Colonic mucosa (tissue), 4 donors: ENCODE results near the gene ITPRID1. TPM values are rescaled to one million over a fixed set of nuclear protein-coding genes. Genes with fewer than 3 reads are reported as not detected.

ENCODE experiments used
- DNase-seq: peaks from one replicate; pipeline ENCODE4 v3.0.0-alpha.2; 2020
- H3K27ac ChIP-seq: fragments of 200-600 bp; one replicate; pipeline ENCODE4 v1.8.0; 2021
- H3K27me3 ChIP-seq: fragments of 200-600 bp; one replicate; pipeline ENCODE4 v1.8.0; 2021
- H3K36me3 ChIP-seq: fragments of 200-600 bp; one replicate; pipeline ENCODE4 v1.8.0; 2021
- H3K4me1 ChIP-seq: fragments of 200-600 bp; one replicate; pipeline ENCODE4 v1.8.0; 2021; ENCODE audit warnings: mild to moderate bottlenecking
- H3K4me3 ChIP-seq: fragments of 200-600 bp; one replicate; pipeline ENCODE4 v1.8.0; 2021
- H3K9ac ChIP-seq, 2 donors: one replicate each; pipeline ENCODE4 v1.7.0; 2013; ENCODE audit warnings: control low read depth in 2 of 2, low read depth in 2 of 2, low read length in 2 of 2
- H3K9me3 ChIP-seq: fragments of 200-600 bp; one replicate; pipeline ENCODE4 v1.8.0; 2021
- CTCF ChIP-seq: fragments of 200-600 bp; IDR thresholded peaks from one replicate; pipeline ENCODE4 v1.8.0; 2022; ENCODE audit warnings: antibody characterized with exemption, mild to moderate bottlenecking
- intact Hi-C: fragments of 100-400 bp; cut with DNase I; formaldehyde crosslinking; loops from one replicate; pipeline ENCODE4 v1.14.1; 2022
- total RNA-seq, 2 donors: library from RNA; stranded (reverse); fragmentation: NEBNext Ultra II Directional in 1 of 2; extraction: Animal tissue kit (Norgen Biotek cat#: 25700) in 1 of 2; gene quantifications; one replicate each; pipeline ENCODE4 v1.2.1, GENCODE V29; 2021
- donor health status: healthy.
- donor health status: DM: no; HTN: no; CAD: no.
- donor health status: DM: no; HTN: no; CAD: no.

The ITPRID1 gene
- total RNA-seq, 2 donors from 2014 or later, result 0.48 to 0.91 TPM

DNA sequence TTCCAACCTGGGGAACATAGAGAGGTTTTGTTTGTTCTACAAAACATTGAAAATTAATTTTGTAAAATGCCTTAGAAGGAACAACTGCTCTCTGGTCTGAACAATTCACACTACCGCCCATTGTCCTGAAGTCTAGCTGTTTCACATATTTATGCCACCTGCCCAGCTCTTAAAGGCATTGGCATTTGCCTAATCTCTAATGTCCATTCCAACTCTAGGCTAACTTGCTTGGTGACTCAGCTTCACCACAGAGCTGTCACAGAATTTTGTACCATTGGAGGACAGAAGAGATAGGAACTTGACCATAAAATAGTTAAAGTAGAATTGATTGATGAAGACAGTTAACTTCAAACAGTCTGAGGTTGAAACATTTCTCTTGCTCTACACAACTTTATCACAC is 119.6 kb downstream of the ITPRID1 start:
- TF ChIP-seq CTCF, result no peak
- H3K9me3 ChIP-seq, result no peaks in the 10 kb centered on the region
- H3K4me1 ChIP-seq, result no peaks in the 10 kb centered on the region
- intact Hi-C loops, result loop anchor here (5.0 kb wide), 3 partner anchors 191 to 441 kb away; no protein-coding TSS in a partner anchor
- no peak overlapping the region for H3K9ac ChIP-seq
- no peak for DNase-seq
- H3K27ac ChIP-seq, result no peak overlapping the region
- no peaks in the 10 kb centered on the region for H3K27me3 ChIP-seq
- no peak overlapping the region for H3K4me3 ChIP-seq
- no peaks in the 10 kb centered on the region for H3K36me3 ChIP-seq

DNA sequence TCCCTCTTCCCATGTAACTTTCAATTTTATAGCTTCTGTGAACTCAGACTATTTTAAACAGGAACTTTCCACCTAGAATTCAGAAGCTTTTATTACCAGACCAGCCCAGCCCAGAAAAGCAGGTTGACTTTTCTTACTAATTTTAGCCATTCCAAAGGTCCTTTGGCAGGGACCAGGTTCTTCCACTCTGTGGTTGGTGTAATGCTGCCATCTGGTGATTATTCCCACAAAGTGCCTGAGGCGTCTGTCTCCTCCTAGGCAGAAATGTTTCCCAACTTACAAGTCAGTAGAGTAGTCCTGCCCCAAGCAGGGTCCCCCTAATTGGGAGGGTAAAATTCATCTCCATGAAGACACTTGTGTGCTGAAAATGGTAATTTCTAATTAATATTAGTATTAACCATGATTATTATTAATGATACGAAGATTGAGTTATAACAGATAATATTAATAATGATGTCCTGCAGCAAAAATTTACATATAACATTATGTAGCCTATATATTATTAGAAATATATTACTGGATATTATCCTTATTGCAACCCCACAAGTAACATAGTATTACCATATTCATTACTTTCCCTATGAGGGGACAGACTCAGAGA is 120.1 kb downstream of the ITPRID1 start:
- H3K36me3 ChIP-seq, result no peaks in the 10 kb centered on the region
- H3K27ac ChIP-seq, result no peak overlapping the region
- H3K9me3 ChIP-seq, result no peaks in the 10 kb centered on the region
- DNase-seq, result peak; percentile 70
- no peaks in the 10 kb centered on the region for H3K4me1 ChIP-seq
- no peak overlapping the region for H3K9ac ChIP-seq
- peak; percentile 61 for TF ChIP-seq CTCF
- no peaks in the 10 kb centered on the region for H3K27me3 ChIP-seq
- H3K4me3 ChIP-seq, result no peak overlapping the region
- intact Hi-C loops, result loop anchor here (2.0 to 5.0 kb wide), 4 partner anchors 192 to 499 kb away; no protein-coding TSS in a partner anchor

DNA sequence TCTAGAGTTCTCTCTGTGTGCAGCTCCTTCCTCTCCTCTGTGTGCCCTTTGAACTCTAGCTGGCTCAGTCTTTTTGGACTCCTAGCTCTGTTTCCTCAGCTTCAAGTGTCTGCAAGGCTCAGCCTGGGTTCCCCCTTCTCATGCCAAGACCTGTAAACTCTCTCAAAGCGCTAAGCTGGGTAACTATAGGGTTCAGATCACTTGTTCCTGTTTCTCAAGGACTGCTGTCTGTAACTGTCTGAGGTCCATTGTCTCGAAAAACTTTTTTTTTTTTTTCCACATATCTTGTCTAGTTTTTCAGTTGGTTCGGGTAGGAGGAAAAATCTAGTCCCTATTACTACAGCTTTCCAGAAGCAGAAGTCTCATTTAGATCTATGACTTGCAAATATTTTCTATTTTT is 126.5 kb downstream of the ITPRID1 start:
- Histone ChIP-seq H3K36me3 (no peaks in the 10 kb centered on the region), H3K27ac (no peak overlapping the region), H3K9me3 (no peaks in the 10 kb centered on the region), H3K9ac (no peak overlapping the region), H3K27me3 (no peaks in the 10 kb centered on the region), H3K4me1 (no peaks in the 10 kb centered on the region), H3K4me3 (no peak overlapping the region)
- intact Hi-C loops, result no loop called here
- no peak for DNase-seq
- no peak for TF ChIP-seq CTCF

DNA sequence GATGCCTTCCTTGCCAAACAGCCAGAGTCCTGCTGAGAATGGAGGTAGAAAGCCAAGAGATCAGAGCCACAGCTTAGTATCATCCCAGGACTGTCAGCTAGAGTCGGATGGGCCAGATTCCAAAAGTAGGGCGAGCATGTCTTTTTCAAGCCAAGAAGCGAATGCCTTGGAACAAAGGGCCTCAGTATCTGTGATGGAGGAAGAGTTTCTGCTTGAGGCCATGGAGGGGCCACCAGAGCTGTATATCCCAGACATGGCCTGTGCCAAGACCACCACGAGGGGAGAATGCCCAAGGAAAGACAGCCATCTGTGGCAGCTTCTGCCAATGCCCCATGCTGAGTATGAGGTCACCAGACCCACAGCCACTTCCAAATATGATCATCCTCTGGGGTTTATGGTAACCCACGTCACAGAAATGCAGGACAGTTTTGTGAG is 128.8 kb downstream of the ITPRID1 start:
- DNase-seq, result no peak
- Histone ChIP-seq H3K9ac (no peak overlapping the region), H3K27ac (no peak overlapping the region), H3K9me3 (no peaks in the 10 kb centered on the region), H3K36me3 (no peaks in the 10 kb centered on the region), H3K4me1 (no peaks in the 10 kb centered on the region), H3K4me3 (no peak overlapping the region), H3K27me3 (no peaks in the 10 kb centered on the region)
- TF ChIP-seq CTCF, result no peak
- intact Hi-C loops, result no loop called here

- Histone ChIP-seq H3K36me3 (no peaks in the 10 kb centered on the region), H3K27me3 (no peaks in the 10 kb centered on the region), H3K9me3 (no peaks in the 10 kb centered on the region), H3K27ac (no peak overlapping the region), H3K4me3 (no peak overlapping the region), H3K4me1 (no peaks in the 10 kb centered on the region), H3K9ac (no peak overlapping the region)
- no peak for TF ChIP-seq CTCF
- intact Hi-C loops, result no loop called here
- DNase-seq, result no peak
Observed at GRCh38 chr7:31646942-31647341, 133.1 kb downstream of the ITPRID1 start.
